Mononuclear cell (primary cell): ENCODE measurements around the gene PROSER3. TPM values are rescaled to one million over a fixed set of nuclear protein-coding genes. Genes with fewer than 3 reads are reported as not detected.

ENCODE experiments used
- H3K27me3 ChIP-seq: 2 replicates; pipeline ENCODE4 v1.6.0; 2011; ENCODE audit warnings: low read length, control low read depth; ENCODE audit not compliant: insufficient read depth
- H3K4me1 ChIP-seq: 2 replicates; pipeline ENCODE4 v1.5.1; 2011; ENCODE audit warnings: mild to moderate bottlenecking, low read length, control low read depth; ENCODE audit not compliant: insufficient read depth
- H3K4me3 ChIP-seq: 2 replicates; pipeline ENCODE4 v1.5.1; 2011; ENCODE audit warnings: mild to moderate bottlenecking, low read length, moderate library complexity
- H3K9me3 ChIP-seq: 2 replicates; pipeline ENCODE4 v1.5.1; 2011; ENCODE audit warnings: low read depth, mild to moderate bottlenecking, control low read depth, low read length
- total RNA-seq: library from RNA; depleted of rRNA; stranded (reverse); fragments of >200 nt; gene quantifications from one replicate; pipeline ENCODE4 v1.2.3, GENCODE V29; 2012

Gene PROSER3
- total RNA-seq: 5.1 TPM

DNA sequence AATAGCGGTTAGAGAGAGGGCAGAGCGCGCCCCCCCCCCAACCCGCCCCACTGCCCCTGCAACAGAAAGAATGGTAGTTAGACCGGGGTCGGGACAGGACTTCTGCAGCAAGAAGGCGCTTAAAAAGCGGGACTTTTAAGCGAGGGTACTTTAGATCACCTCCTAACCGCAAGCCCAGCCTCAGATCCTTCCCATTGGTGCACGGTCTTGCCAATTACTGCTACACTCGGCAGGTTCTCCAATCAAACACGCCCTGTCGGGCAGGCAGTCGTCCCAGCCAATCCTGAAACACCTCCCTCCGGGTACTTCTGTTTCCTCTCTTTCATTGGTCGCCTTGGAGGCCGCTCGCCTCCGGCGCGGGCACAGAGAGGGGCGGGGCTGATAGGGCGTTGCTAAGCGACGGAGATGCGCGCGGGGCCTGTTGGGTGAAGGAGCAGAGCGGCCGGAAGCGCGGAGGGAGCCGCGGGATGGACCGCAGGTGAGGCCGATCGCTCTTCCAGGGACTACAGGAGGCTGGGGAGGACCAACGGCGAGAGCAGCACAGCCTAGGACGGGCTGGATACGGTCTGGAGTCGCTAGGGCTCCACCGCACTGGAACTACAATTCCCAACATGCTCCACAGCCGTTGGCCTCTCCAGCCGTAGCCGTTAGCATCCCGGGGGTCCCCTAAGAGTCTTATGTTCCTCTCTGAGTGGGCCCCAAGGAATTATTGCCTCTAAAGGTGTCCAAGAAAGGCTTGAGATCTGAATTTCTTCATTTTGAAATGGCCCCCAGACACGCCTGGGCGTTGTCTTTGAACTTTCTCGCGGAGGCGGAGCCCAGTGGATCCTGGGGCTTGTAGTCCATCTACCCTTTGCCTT, at the start of gene PROSER3:
PROSER3 (plus strand) TSS at position 428 of the 860 bp plus-strand sequence; CDS start at position 468, 40 bp downstream.
- Histone ChIP-seq H3K4me1 (peaks cover 34% of the 10 kb centered on the region), H3K4me3 (peak within 1 kb of the TSS; percentile 93), H3K27me3 (peaks cover 9% of the 10 kb centered on the region), H3K9me3 (no peaks in the 10 kb centered on the region)

- no peaks in the 10 kb centered on the region for H3K9me3 ChIP-seq
- H3K4me3 ChIP-seq: no peak overlapping the region
- no peaks in the 10 kb centered on the region for H3K27me3 ChIP-seq
- peaks cover 23% of the 10 kb centered on the region for H3K4me1 ChIP-seq
Observed at GRCh38 chr19:35708391-35708790, 49.6 kb upstream of the PROSER3 start.

- H3K4me1 ChIP-seq: peaks cover 47% of the 10 kb centered on the region
- no peaks in the 10 kb centered on the region for H3K9me3 ChIP-seq
- no peaks in the 10 kb centered on the region for H3K27me3 ChIP-seq
- no peak overlapping the region for H3K4me3 ChIP-seq
Observed at GRCh38 chr19:35710784-35711723, 46.9 kb upstream of the PROSER3 start.

DNA sequence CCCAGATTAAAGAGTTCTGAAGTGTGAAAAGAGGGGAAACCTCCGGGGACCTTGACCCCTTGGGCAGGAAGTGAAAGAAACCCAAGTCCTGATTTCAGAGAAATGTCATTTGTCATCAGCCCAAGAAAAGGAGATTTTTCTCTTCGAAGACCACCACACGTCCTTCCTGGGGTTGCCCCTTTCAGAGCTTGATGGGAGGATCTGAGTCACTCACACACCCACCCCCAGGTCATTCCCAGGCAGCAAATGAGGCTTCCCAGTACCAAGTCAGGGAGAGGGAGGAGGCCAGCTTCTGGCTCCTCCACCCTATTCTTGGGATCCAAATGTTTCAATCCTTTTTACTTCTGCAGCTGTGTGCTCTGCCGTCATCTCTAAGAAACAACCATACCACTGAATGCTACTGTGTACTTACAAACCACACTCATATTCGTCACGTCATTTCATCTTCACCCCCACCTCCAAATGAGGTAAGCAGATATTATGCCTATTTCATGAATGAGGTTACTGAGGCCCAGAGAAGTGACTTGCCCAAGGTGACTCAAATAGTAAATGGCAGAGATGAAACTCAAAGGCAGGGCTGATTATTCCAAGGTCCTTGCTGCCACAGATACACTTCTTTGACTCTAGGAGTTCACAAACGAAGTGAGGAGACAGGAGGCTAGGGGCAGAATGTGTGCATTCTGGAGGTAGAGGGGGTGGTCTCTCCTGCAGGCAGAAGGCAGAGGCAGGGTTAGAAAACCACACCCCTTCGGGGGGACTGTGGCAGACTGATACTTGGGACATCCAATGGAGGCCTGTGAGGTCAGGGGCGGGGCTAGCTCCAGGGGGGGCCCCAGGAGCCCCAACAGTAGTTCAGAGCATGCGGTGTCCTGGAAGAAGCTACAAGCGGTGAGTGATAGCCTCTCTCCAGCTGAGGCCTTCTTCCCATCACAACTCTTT, 45.1 kb upstream of the PROSER3 start:
- peaks cover 53% of the 10 kb centered on the region for H3K4me1 ChIP-seq
- H3K27me3 ChIP-seq: no peaks in the 10 kb centered on the region
- no peak overlapping the region for H3K4me3 ChIP-seq
- no peaks in the 10 kb centered on the region for H3K9me3 ChIP-seq

GRCh38 chr19:35713506-35713850, 44.5 kb upstream of the PROSER3 start:
- H3K4me3 ChIP-seq: no peak overlapping the region

GRCh38 chr19:35713904-35714495, 44.0 kb upstream of the PROSER3 start:
- Histone ChIP-seq H3K9me3 (no peaks in the 10 kb centered on the region), H3K4me3 (no peak overlapping the region), H3K4me1 (peaks cover 59% of the 10 kb centered on the region), H3K27me3 (no peaks in the 10 kb centered on the region)

More at GRCh38 chr19:35713506-35713850, 44.5 kb upstream of the PROSER3 start:
- H3K9me3 ChIP-seq: no peaks in the 10 kb centered on the region
- peaks cover 54% of the 10 kb centered on the region for H3K4me1 ChIP-seq
- no peaks in the 10 kb centered on the region for H3K27me3 ChIP-seq

GRCh38 chr19:35714601-35715354, 43.2 kb upstream of the PROSER3 start:
- no peak overlapping the region for H3K4me3 ChIP-seq
- no peaks in the 10 kb centered on the region for H3K9me3 ChIP-seq
- H3K4me1 ChIP-seq: peaks cover 67% of the 10 kb centered on the region
- no peaks in the 10 kb centered on the region for H3K27me3 ChIP-seq

GRCh38 chr19:35715355-35715809, 42.6 kb upstream of the PROSER3 start:
- H3K9me3 ChIP-seq: no peaks in the 10 kb centered on the region
- no peak overlapping the region for H3K4me3 ChIP-seq
- no peaks in the 10 kb centered on the region for H3K27me3 ChIP-seq
- H3K4me1 ChIP-seq: peaks cover 70% of the 10 kb centered on the region

DNA sequence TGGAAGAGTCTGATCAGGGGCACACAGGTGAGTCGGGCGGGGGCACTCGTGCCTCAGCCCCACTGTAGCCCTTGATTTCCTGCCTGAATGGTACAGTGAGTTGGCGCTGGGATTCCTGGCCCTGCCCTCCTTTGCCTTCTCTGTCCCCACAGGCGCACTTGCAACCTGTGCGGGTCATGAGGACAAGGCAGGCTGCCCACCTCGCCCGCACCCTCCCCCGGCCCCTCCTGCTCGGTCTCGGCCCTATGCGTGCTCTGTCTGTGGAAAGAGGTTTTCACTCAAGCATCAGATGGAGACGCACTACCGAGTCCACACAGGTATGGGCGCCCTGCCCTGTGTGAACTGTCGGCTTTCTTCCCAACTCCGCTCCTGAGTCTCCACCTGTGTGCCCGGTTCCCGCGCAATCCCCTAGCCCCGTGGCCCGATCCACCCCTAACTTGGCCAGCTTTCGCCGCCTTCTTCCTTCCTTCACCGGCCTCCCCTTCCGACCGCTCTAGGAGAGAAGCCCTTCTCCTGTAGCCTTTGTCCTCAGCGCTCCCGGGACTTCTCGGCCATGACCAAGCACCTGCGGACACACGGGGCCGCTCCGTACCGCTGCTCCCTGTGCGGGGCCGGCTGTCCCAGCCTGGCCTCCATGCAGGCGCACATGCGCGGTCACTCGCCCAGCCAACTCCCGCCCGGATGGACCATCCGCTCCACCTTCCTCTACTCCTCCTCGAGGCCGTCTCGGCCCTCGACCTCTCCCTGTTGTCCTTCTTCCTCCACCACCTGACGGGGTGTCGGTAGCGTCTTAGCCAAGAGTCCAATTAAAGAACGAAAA, 41.8 kb upstream of the PROSER3 start:
- peak overlapping the region; percentile 63 for H3K4me3 ChIP-seq
- H3K4me1 ChIP-seq: peaks cover 65% of the 10 kb centered on the region
- no peaks in the 10 kb centered on the region for H3K9me3 ChIP-seq
- no peaks in the 10 kb centered on the region for H3K27me3 ChIP-seq

DNA sequence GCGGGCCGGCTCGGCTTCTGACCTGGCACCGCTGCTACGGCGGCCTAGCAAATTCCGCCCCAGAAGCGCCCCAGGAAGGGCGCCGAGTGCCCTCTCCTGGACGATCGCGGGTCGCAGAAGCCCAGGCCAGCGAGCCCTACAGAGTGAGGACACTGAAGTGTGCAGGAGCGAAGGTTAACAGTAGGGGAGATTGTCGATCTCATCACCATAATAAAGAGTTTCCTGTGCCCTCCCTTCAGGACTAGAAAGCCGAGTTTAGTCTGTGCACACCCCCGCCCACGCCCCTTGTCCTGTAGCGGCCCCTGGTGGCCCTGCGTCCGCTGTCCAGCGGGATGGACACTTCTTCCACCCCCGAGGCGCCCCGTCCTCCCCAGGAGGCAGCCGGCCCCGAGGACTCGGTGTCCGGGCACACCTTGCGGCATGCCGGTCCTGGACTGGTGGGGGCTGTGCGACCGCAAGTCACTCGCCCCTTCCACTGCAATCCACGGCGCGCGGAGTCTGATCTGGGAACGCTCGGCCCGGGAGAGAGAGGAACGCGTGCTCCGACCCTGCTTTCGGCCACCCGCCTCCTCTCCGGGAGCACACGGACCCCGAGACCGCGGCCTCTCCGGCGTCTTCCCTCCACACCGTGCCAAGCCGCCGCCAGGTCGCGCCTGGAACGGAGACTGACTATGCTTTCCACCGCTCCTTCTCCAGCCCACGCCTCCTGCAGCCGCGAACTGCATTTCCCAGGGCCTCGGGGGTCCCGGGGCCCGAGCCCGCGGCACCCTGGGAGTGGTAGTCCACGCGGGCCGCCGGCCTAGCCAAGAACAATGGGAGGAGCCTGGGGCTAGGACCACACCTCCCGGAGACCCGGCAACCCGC, 40.9 kb upstream of the PROSER3 start:
- peak overlapping the region; percentile 63 for H3K4me3 ChIP-seq
- H3K4me1 ChIP-seq: peaks cover 60% of the 10 kb centered on the region

GRCh38 chr19:35717665-35718344, 40.2 kb upstream of the PROSER3 start, which contains the start of gene KMT2B:
Gene KMT2B, plus strand, starts transcription at chr19:35718003. Its CDS starts 16 bp downstream, at chr19:35718019.
- H3K9me3 ChIP-seq: no peaks in the 10 kb centered on the region
- no peaks in the 10 kb centered on the region for H3K27me3 ChIP-seq
- peaks cover 53% of the 10 kb centered on the region for H3K4me1 ChIP-seq
- peak within 1 kb of the TSS; percentile 63 for H3K4me3 ChIP-seq

More for the DNA sequence above, 40.9 kb upstream of the PROSER3 start:
- Histone ChIP-seq H3K27me3 (no peaks in the 10 kb centered on the region), H3K9me3 (no peaks in the 10 kb centered on the region)
